Small intestine (tissue), 16 donors: Measurements from ENCODE around the gene SLAIN1. TPM values are rescaled to one million over a fixed set of nuclear protein-coding genes. Genes with fewer than 3 reads are reported as not detected.
A peak's percentile ranks its signal among the peaks of the same experiment; 100 is the strongest.
"Not testable (repeated sequence)": the region's sequence is repeated elsewhere in the genome, so short reads cannot be mapped to it uniquely, and the experiment has no call there.

Experiments used
- DNase-seq, 2 donors: peaks; one replicate each; pipeline versions ENCODE4 v3.0.0 to v3.0.0-alpha.2; 2013
- FAIRE-seq: peaks from 2 replicates; lab custom pipeline; 2012; peaks lifted over from hg19 to GRCh38; lab: Jason Lieb, UNC
- H3K27ac ChIP-seq, 3 donors: one replicate each; pipeline ENCODE4 v1.5.1; 2013; ENCODE audit warnings: low read length in 2 of 3, mild to moderate bottlenecking in 2 of 3, control low read depth in 1 of 3, inconsistent platforms in 1 of 3, low read depth in 1 of 3, moderate library complexity in 1 of 3
- H3K27me3 ChIP-seq, 3 donors: one replicate each; pipeline ENCODE4 v1.6.1; 2013; ENCODE audit warnings: low read length in 3 of 3, inconsistent platforms in 1 of 3; ENCODE audit not compliant: control insufficient read depth in 3 of 3, insufficient read depth in 3 of 3
- H3K36me3 ChIP-seq, 3 donors: one replicate each; pipeline ENCODE4 v1.6.1; 2013; ENCODE audit warnings: low read length in 3 of 3, inconsistent platforms in 1 of 3, low read depth in 1 of 3, mild to moderate bottlenecking in 1 of 3, moderate library complexity in 1 of 3; ENCODE audit not compliant: control insufficient read depth in 3 of 3, insufficient read depth in 2 of 3
- H3K4me1 ChIP-seq, 3 donors: one replicate each; pipeline ENCODE4 v1.6.1; 2013; ENCODE audit warnings: low read length in 2 of 3, inconsistent platforms in 1 of 3, low read depth in 1 of 3, mild to moderate bottlenecking in 1 of 3, moderate library complexity in 1 of 3; ENCODE audit not compliant: control insufficient read depth in 3 of 3, insufficient read depth in 2 of 3
- H3K4me3 ChIP-seq, 3 donors: one replicate each; pipeline ENCODE4 v1.5.1; 2013; ENCODE audit warnings: low read length in 3 of 3, control low read depth in 1 of 3, inconsistent platforms in 1 of 3, low read depth in 1 of 3, mild to moderate bottlenecking in 1 of 3, moderate library complexity in 1 of 3
- H3K9me3 ChIP-seq, 2 donors: one replicate each; pipeline ENCODE4 v1.6.1; 2013; ENCODE audit warnings: low read depth in 1 of 2, low read length in 1 of 2; ENCODE audit not compliant: control insufficient read depth in 2 of 2, insufficient read depth in 1 of 2
- WGBS, 3 donors: extraction: QIAGEN DNeasy Blood & Tissue Kit; methylation state at CpG; one replicate each; pipeline ENCODE4 v1.1.7; 2013; 5-methylcytosine and 5-hydroxymethylcytosine counted together
- long read RNA-seq, 10 donors: transcript quantifications; one replicate each; lab custom pipeline, GENCODE V29; 2026
- polyA plus RNA-seq, 4 donors: library from polyadenylated mRNA; stranded (reverse) in 3 of 4; unstranded in 1 of 4; fragments of 200-250 nt in 3 of 4; fragments of 120-200 nt in 1 of 4; gene quantifications; one replicate each; pipeline versions ENCODE4 v1.2.1 to v1.2.3, GENCODE V29; 2013
- donor health status: healthy with polysubstance abuse.
- donor health status: control.
- donor health status: control.
- donor health status: Bipolar disorder and iron deficiency.
- donor health status: healthy.

SLAIN1 gene
- polyA plus RNA-seq, result 1 to 10 TPM; 1.3 to 9.5 (median 3.7) TPM
- long read RNA-seq, donor 1, result 0 reads
- long read RNA-seq, donor 2, partial matches to known transcripts, result 0 of 1 reads
- long read RNA-seq, donor 2, other reads (novel, unspliced or antisense), result 0 of 1 reads
- long read RNA-seq, donor 3, partial matches to known transcripts, result 0 of 1 reads
- long read RNA-seq, donor 3, other reads (novel, unspliced or antisense), result 0 of 1 reads
- long read RNA-seq, donor 4, result 0 reads
- long read RNA-seq, donor 5, partial matches to known transcripts, result 0 of 1 reads
- long read RNA-seq, donor 5, other reads (novel, unspliced or antisense), result 0 of 1 reads
- long read RNA-seq, donor 6, partial matches to known transcripts, result 0 of 1 reads
- long read RNA-seq, donor 6, other reads (novel, unspliced or antisense), result 0 of 1 reads
- long read RNA-seq, donor 7, result 0 reads
- long read RNA-seq, donor 8, result 0 reads
- long read RNA-seq, donor 9, result 0 reads
- long read RNA-seq, donor 10, partial matches to known transcripts, result 0 of 1 reads
- long read RNA-seq, donor 10, other reads (novel, unspliced or antisense), result 0 of 1 reads

- Histone ChIP-seq H3K4me1 (no peaks in the 10 kb centered on the region), H3K27ac (peak within 1 kb of the TSS in 2 of 3 donors; percentile 32 to 62), H3K9me3 (no peaks in the 10 kb centered on the region), H3K4me3 (peak within 1 kb of the TSS; percentile 59 to 81 (median 68)), H3K36me3 (no peaks in the 10 kb centered on the region), H3K27me3 (peaks cover 0 to 11% (median 2%) of the 10 kb centered on the region in 3 donors)
- whole genome bisulfite sequencing, 3 donors, result 1% methylated on average over 50 to 84 of the region's 86 CpGs
- peak; percentile 59 to 81 for DNase-seq
- FAIRE-seq, result no peak
Measured at GRCh38 chr13:77697217-77698103, at the start of gene SLAIN1. Gene SLAIN1, plus strand, starts transcription at chr13:77697687. Its CDS starts 227 bp downstream, at chr13:77697914.

- Histone ChIP-seq H3K27me3 (no peaks in the 10 kb centered on the region), H3K36me3 (no peaks in the 10 kb centered on the region), H3K4me1 (no peaks in the 10 kb centered on the region), H3K9me3 (no peaks in the 10 kb centered on the region), H3K4me3 (no peak overlapping the region), H3K27ac (no peak overlapping the region)
- FAIRE-seq, result no peak
- no peak for DNase-seq
Measured at GRCh38 chr13:77650409-77650808, 47.1 kb upstream of the SLAIN1 start.

- Histone ChIP-seq H3K4me1 (no peaks in the 10 kb centered on the region), H3K4me3 (no peak overlapping the region), H3K9me3 (no peaks in the 10 kb centered on the region), H3K27me3 (no peaks in the 10 kb centered on the region), H3K27ac (no peak overlapping the region), H3K36me3 (no peaks in the 10 kb centered on the region)
- FAIRE-seq (no peak), DNase-seq (no peak)
- 85 to 89% (median 88%) methylated on average over 2 of the region's 2 CpGs for WGBS, 3 donors
Measured at GRCh38 chr13:77653301-77653700, 44.2 kb upstream of the SLAIN1 start.

GRCh38 chr13:77660016-77660415 lies 37.5 kb upstream of the SLAIN1 start:
- WGBS, 3 donors, result 91 to 94% (median 91%) methylated on average over 23 of the region's 23 CpGs

GRCh38 chr13:77660841-77661250 lies 36.6 kb upstream of the SLAIN1 start:
- H3K36me3 ChIP-seq, result no peaks in the 10 kb centered on the region
- H3K27ac ChIP-seq, result no peak overlapping the region
- no peak overlapping the region for H3K4me3 ChIP-seq
- WGBS, 3 donors, result 79 to 85% (median 83%) methylated on average over 14 to 15 of the region's 15 CpGs
- H3K9me3 ChIP-seq, result peaks cover 0 to 4% of the 10 kb centered on the region in 2 donors
- no peak for FAIRE-seq
- no peak for DNase-seq
- no peaks in the 10 kb centered on the region for H3K27me3 ChIP-seq
- no peaks in the 10 kb centered on the region for H3K4me1 ChIP-seq

More at GRCh38 chr13:77660016-77660415, 37.5 kb upstream of the SLAIN1 start:
- H3K27ac ChIP-seq, DNase-seq, H3K36me3 ChIP-seq, H3K4me3 ChIP-seq, H3K27me3 ChIP-seq, H3K4me1 ChIP-seq, FAIRE-seq, H3K9me3 ChIP-seq: not testable (repeated sequence)

GRCh38 chr13:77662301-77662700 lies 35.2 kb upstream of the SLAIN1 start:
- not testable (repeated sequence) for H3K9me3 ChIP-seq, H3K4me1 ChIP-seq, FAIRE-seq, H3K36me3 ChIP-seq, H3K27ac ChIP-seq, DNase-seq, H3K4me3 ChIP-seq, H3K27me3 ChIP-seq
- 85 to 93% (median 90%) methylated on average over 14 to 16 of the region's 16 CpGs for WGBS, 3 donors

- H3K4me1 ChIP-seq, H3K27ac ChIP-seq, H3K36me3 ChIP-seq, H3K27me3 ChIP-seq, DNase-seq, FAIRE-seq, H3K9me3 ChIP-seq, H3K4me3 ChIP-seq: not testable (repeated sequence)
- 90 to 97% (median 94%) methylated on average over 7 to 13 of the region's 15 CpGs for WGBS, 3 donors
Measured at GRCh38 chr13:77662831-77663230, 34.7 kb upstream of the SLAIN1 start.

- H3K4me1 ChIP-seq, result no peaks in the 10 kb centered on the region
- no peaks in the 10 kb centered on the region for H3K27me3 ChIP-seq
- no peaks in the 10 kb centered on the region for H3K36me3 ChIP-seq
- H3K27ac ChIP-seq, result no peak overlapping the region
- H3K9me3 ChIP-seq, result peaks cover 0 to 4% of the 10 kb centered on the region in 2 donors
- DNase-seq (no peak), FAIRE-seq (no peak)
- H3K4me3 ChIP-seq, result no peak overlapping the region
Measured at GRCh38 chr13:77674852-77675251, 22.6 kb upstream of the SLAIN1 start.
